Mucosa of descending colon (tissue), 3 donors: ENCODE measurements around the gene MORC3. TPM values are rescaled to one million over a fixed set of nuclear protein-coding genes. Genes with fewer than 3 reads are reported as not detected.
"Not testable (repeated sequence)": the region's sequence is repeated elsewhere in the genome, so short reads cannot be mapped to it uniquely, and the experiment has no call there.

Experiments used
- ATAC-seq: fragments of 200-7000 bp; cut with Tn5 transposase; one replicate; pipeline ENCODE4 v1.9.1; 2020; ENCODE audit warnings: mild to moderate bottlenecking, moderate library complexity
- DNase-seq, 3 donors: peaks; one replicate each; pipeline ENCODE4 v3.0.0-alpha.2; 2020
- H3K36me3 ChIP-seq: fragments of 200-600 bp; one replicate; pipeline ENCODE4 v1.8.0; 2021; ENCODE audit warnings: low read depth, mild to moderate bottlenecking
- H3K4me1 ChIP-seq: fragments of 200-600 bp; one replicate; pipeline ENCODE4 v1.8.0; 2021; ENCODE audit warnings: low read depth, mild to moderate bottlenecking
- H3K4me3 ChIP-seq: fragments of 200-600 bp; one replicate; pipeline ENCODE4 v1.8.0; 2021; ENCODE audit warnings: mild to moderate bottlenecking
- H3K9me3 ChIP-seq: fragments of 200-600 bp; one replicate; pipeline ENCODE4 v1.8.0; 2021; ENCODE audit warnings: mild to moderate bottlenecking
- CTCF ChIP-seq: fragments of 200-600 bp; IDR thresholded peaks from one replicate; pipeline ENCODE4 v1.8.0; 2022; ENCODE audit warnings: antibody characterized with exemption, mild to moderate bottlenecking
- intact Hi-C, 2 donors: fragments of 100-400 bp; cut with DNase I in 1 of 2; cut with micrococcal nuclease in 1 of 2; formaldehyde crosslinking; loops; one replicate each; pipeline versions ENCODE4 v1.11.0 to v1.11.1; 2022; cut with DNase I, micrococcal nuclease
- total RNA-seq, 3 donors: library from RNA; stranded (reverse); fragmentation: NEBNext Ultra II Directional in 2 of 3; extraction: Animal tissue kit (Norgen Biotek cat#: 25700) in 2 of 3; gene quantifications; one replicate each; pipeline versions ENCODE4 v1.2.1 to v1.2.4, GENCODE V29; 2021 to 2023
- donor health status: DM: no; HTN: no; CAD: no; lungs with moderate emphysema.
- donor health status: DM: no; HTN: no; CAD: no.
- donor health status: DM: no; HTN: yes; CAD: no.

The MORC3 gene
- total RNA-seq, 3 donors from 2014 or later, result 27.9 to 42.1 (median 29.9) TPM

GRCh38 chr21:36377391-36377842 is 57.4 kb downstream of the MORC3 start:
- DNase-seq, result no peak
- Histone ChIP-seq H3K36me3 (no peaks in the 10 kb centered on the region), H3K4me3 (no peak overlapping the region), H3K9me3 (no peaks in the 10 kb centered on the region), H3K4me1 (peaks cover 17% of the 10 kb centered on the region)
- ATAC-seq, result peak; percentile 64
- no peak for TF ChIP-seq CTCF
- intact Hi-C loops, result no loop called here

GRCh38 chr21:36379251-36379650 is 59.3 kb downstream of the MORC3 start:
- Histone ChIP-seq H3K9me3 (no peaks in the 10 kb centered on the region), H3K36me3 (no peaks in the 10 kb centered on the region), H3K4me3 (no peak overlapping the region), H3K4me1 (peaks cover 17% of the 10 kb centered on the region)
- ATAC-seq (no peak), DNase-seq (no peak)
- no peak for TF ChIP-seq CTCF
- intact Hi-C loops, result no loop called here

- TF ChIP-seq CTCF, result no peak
- no peaks in the 10 kb centered on the region for H3K9me3 ChIP-seq
- intact Hi-C loops, result no loop called here
- no peak overlapping the region for H3K4me3 ChIP-seq
- ATAC-seq, result no peak
- DNase-seq, result no peak
- peaks cover 11% of the 10 kb centered on the region for H3K4me1 ChIP-seq
- no peaks in the 10 kb centered on the region for H3K36me3 ChIP-seq
Measured at GRCh38 chr21:36381841-36382589, 62.0 kb downstream of the MORC3 start.

- H3K36me3 ChIP-seq, intact Hi-C loops: not testable (repeated sequence)
Measured at GRCh38 chr21:36382722-36383121, 62.7 kb downstream of the MORC3 start.

GRCh38 chr21:36384885-36385232 is 64.9 kb downstream of the MORC3 start:
- intact Hi-C loops, result no loop called here
- Histone ChIP-seq H3K4me3 (no peak overlapping the region), H3K9me3 (no peaks in the 10 kb centered on the region), H3K4me1 (peaks cover 5% of the 10 kb centered on the region), H3K36me3 (no peaks in the 10 kb centered on the region)
- ATAC-seq (no peak), DNase-seq (no peak)
- no peak for TF ChIP-seq CTCF

More at GRCh38 chr21:36382722-36383121, 62.7 kb downstream of the MORC3 start:
- not testable (repeated sequence) for H3K9me3 ChIP-seq, DNase-seq, H3K4me1 ChIP-seq, H3K4me3 ChIP-seq, ATAC-seq

GRCh38 chr21:36385233-36386030 is 65.4 kb downstream of the MORC3 start, which contains the start of gene CHAF1B:
Gene CHAF1B (plus strand): TSS chr21:36385392. CDS start chr21:36386137, 745 bp downstream.
- Histone ChIP-seq H3K4me3 (peak within 1 kb of the TSS; percentile 38), H3K36me3 (no peaks in the 10 kb centered on the region), H3K9me3 (no peaks in the 10 kb centered on the region), H3K4me1 (peaks cover 5% of the 10 kb centered on the region)
- peak; percentile 82 to 88 (median 86) for DNase-seq
- intact Hi-C loops, result no loop called here
- peak; percentile 99 for ATAC-seq
- TF ChIP-seq CTCF, result no peak
